Smooth muscle cell (in vitro differentiated cells): ENCODE data around the gene CDK4. TPM values are rescaled to one million over a fixed set of nuclear protein-coding genes. Genes with fewer than 3 reads are reported as not detected.

Experiments
- DNase-seq: peaks from one replicate; lab custom pipeline; 2025; ENCODE audit not compliant: unreplicated experiment; lab: John Stamatoyannopoulos, UW
- H2AFZ ChIP-seq: fragments of 200-600 bp; sonication (generic); 2 replicates; pipeline ENCODE4 v1.6.0; 2016; ENCODE audit warnings: antibody characterized with exemption, low read depth, mild to moderate bottlenecking
- H3F3A ChIP-seq: fragments of 200-600 bp; sonication (generic); 2 replicates; pipeline ENCODE4 v1.6.0; 2017; ENCODE audit warnings: antibody characterized with exemption, low read depth
- H3K27ac ChIP-seq: fragments of 200-600 bp; sonication (generic); 2 replicates; pipeline ENCODE4 v1.5.1; 2016; ENCODE audit warnings: low read depth, mild to moderate bottlenecking
- H3K27me3 ChIP-seq: fragments of 200-600 bp; sonication (generic); 2 replicates; pipeline ENCODE4 v1.6.1; 2016; ENCODE audit warnings: low read depth, mild to moderate bottlenecking
- H3K36me3 ChIP-seq: fragments of 200-600 bp; sonication (generic); 2 replicates; pipeline ENCODE4 v1.5.1; 2016; ENCODE audit warnings: low read depth
- H3K4me1 ChIP-seq: fragments of 200-600 bp; sonication (generic); 2 replicates; pipeline ENCODE4 v1.5.1; 2016; ENCODE audit warnings: low read depth
- H3K4me2 ChIP-seq: fragments of 200-600 bp; sonication (generic); 2 replicates; pipeline ENCODE4 v1.6.0; 2016; ENCODE audit warnings: mild to moderate bottlenecking
- H3K4me3 ChIP-seq: fragments of 200-600 bp; sonication (generic); 2 replicates; pipeline ENCODE4 v1.5.1; 2016; ENCODE audit warnings: mild to moderate bottlenecking
- H3K79me2 ChIP-seq: fragments of 200-600 bp; sonication (generic); 2 replicates; pipeline ENCODE4 v1.6.0; 2016; ENCODE audit warnings: low read depth, mild to moderate bottlenecking
- H3K9ac ChIP-seq: fragments of 200-600 bp; sonication (generic); 2 replicates; pipeline ENCODE4 v1.6.0; 2016; ENCODE audit warnings: low read depth
- H3K9me3 ChIP-seq: fragments of 200-600 bp; sonication (generic); replicated peaks from 2 replicates; pipeline ENCODE4 v1.5.1; 2016; ENCODE audit warnings: low read depth
- H4K20me1 ChIP-seq: fragments of 200-600 bp; sonication (generic); 2 replicates; pipeline ENCODE4 v1.6.0; 2016; ENCODE audit warnings: low read depth
- WGBS: methylation state at CpG from one replicate; pipeline ENCODE4 v1.1.7; 2016; ENCODE audit warnings: low lambda C conversion rate; 5-methylcytosine and 5-hydroxymethylcytosine counted together
- polyA plus RNA-seq: library from polyadenylated mRNA; unstranded; fragments of >200 nt; fragmentation: Nextera tagmentation; extraction: Ambion mirVana; gene quantifications from 2 replicates; pipeline ENCODE4 v1.2.1, GENCODE V29; 2016
- total RNA-seq: library from RNA; depleted of rRNA; stranded (reverse); fragments of >200 nt; gene quantifications from 2 replicates; pipeline ENCODE4 v1.2.3, GENCODE V29; 2014
- TF ChIP-seq, protein P1 (sequence below): fragments of 200-600 bp; sonication (generic); IDR thresholded peaks from 2 replicates; pipeline ENCODE4 v1.5.1; 2017; ENCODE audit warnings: borderline replicate concordance, mild to moderate bottlenecking, antibody characterized with exemption; ENCODE audit not compliant: insufficient read depth, poor library complexity, severe bottlenecking

CDK4 gene
- total and polyA plus RNA-seq, 2 experiments from 2014 or later = 144 to 235 TPM

DNA sequence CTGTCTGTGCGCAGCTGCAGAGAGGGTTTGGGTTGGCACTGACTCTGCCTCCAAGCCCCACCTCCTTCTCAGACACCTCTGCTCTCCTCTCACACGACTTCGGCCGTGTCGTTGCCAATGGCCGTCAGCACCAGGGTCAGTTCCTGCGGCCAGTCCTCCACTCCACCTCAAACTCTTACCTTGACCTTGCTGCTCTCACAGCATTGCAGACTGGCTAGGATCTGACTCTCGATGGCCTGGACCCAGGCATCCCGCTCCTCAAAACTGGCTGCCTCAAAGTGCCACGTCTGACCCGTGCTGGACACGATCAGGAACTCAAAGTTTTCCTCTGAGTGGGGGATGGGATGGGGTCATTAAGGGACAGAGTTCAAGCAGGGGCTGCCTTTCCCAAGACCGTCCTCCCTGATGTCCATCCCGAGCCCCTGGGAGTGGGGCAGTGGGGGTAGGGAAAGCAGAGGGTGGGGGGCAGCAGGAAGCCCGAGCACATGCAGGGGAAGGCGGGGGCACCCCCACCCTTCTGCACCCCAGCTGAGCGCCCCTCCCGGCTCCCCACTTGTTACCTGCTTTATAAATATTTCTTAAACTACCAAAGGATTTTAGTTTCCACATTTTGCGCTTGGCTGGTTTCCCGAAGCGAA is 24.2 kb downstream of the CDK4 start:
- Histone ChIP-seq H2AFZ (no peak overlapping the region), H3K4me1 (peaks cover 3% of the 10 kb centered on the region), H3F3A (no peaks in the 10 kb centered on the region), H4K20me1 (no peaks in the 10 kb centered on the region), H3K79me2 (no peaks in the 10 kb centered on the region), H3K4me2 (no peak overlapping the region), H3K4me3 (no peak overlapping the region), H3K27ac (no peak overlapping the region), H3K27me3 (peaks cover 83% of the 10 kb centered on the region), H3K9ac (no peak overlapping the region), H3K36me3 (no peaks in the 10 kb centered on the region), H3K9me3 (no peaks in the 10 kb centered on the region)
- no peak for DNase-seq
- WGBS = 47% methylated on average over 21 of the region's 21 CpGs
- TF ChIP-seq, protein P1, sequence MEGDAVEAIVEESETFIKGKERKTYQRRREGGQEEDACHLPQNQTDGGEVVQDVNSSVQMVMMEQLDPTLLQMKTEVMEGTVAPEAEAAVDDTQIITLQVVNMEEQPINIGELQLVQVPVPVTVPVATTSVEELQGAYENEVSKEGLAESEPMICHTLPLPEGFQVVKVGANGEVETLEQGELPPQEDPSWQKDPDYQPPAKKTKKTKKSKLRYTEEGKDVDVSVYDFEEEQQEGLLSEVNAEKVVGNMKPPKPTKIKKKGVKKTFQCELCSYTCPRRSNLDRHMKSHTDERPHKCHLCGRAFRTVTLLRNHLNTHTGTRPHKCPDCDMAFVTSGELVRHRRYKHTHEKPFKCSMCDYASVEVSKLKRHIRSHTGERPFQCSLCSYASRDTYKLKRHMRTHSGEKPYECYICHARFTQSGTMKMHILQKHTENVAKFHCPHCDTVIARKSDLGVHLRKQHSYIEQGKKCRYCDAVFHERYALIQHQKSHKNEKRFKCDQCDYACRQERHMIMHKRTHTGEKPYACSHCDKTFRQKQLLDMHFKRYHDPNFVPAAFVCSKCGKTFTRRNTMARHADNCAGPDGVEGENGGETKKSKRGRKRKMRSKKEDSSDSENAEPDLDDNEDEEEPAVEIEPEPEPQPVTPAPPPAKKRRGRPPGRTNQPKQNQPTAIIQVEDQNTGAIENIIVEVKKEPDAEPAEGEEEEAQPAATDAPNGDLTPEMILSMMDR = no peak

DNA sequence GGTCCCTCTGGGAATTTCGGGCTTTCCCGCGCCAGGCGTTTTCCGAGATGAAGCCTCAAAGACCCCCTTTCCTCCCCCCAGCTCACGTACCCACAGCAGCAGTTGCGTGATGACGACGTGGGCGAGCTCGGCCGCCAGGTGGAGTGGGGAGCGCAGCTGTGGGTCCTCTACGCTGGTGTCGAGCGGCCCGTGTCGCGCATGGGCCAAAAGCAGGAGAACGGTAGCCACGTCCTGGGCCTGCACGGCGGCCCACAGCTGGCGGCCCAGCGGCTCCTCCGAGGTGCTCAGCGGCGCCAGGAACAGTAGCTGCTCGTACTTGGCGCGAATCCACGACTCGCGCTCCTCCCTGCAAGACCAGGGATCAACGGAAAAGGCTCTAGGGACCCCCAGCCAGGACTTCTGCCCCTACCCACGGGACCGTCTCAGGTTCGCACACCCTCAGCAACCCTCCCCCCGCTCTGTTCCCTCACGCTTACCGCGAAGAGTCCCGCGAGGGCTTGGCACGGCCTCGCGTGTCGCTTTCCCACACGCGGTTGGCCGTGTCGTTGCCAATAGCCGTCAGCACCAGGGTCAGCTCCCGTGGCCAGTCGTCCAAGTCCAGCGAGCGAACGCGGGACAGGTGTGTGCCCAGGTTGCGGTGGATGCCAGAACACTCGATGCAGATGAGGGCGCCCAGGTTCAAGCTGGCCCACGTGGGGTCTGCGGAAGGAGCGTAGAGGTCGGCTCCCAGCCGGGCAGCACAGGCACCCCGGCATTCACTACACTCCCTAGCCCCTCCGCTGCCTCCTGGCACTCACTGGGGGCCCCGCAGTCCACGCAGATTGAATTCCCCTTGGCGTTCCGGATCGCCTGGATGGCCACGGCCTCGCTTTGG is 25.0 kb downstream of the CDK4 start:
- WGBS = 17% methylated on average over 75 of the region's 76 CpGs
- H4K20me1 ChIP-seq = no peaks in the 10 kb centered on the region
- H3K27ac ChIP-seq = no peak overlapping the region
- H3K4me1 ChIP-seq = peaks cover 3% of the 10 kb centered on the region
- peak overlapping the region; percentile 93 for H3K4me2 ChIP-seq
- H3K27me3 ChIP-seq = peaks cover 75% of the 10 kb centered on the region
- TF ChIP-seq, protein P1 = peak; percentile 17
- H3K79me2 ChIP-seq = no peaks in the 10 kb centered on the region
- H3K9me3 ChIP-seq = no peaks in the 10 kb centered on the region
- H2AFZ ChIP-seq = no peak overlapping the region
- H3K36me3 ChIP-seq = no peaks in the 10 kb centered on the region
- no peaks in the 10 kb centered on the region for H3F3A ChIP-seq
- DNase-seq = peak; percentile 15
- H3K4me3 ChIP-seq = peak overlapping the region; percentile 56
- H3K9ac ChIP-seq = no peak overlapping the region

DNA sequence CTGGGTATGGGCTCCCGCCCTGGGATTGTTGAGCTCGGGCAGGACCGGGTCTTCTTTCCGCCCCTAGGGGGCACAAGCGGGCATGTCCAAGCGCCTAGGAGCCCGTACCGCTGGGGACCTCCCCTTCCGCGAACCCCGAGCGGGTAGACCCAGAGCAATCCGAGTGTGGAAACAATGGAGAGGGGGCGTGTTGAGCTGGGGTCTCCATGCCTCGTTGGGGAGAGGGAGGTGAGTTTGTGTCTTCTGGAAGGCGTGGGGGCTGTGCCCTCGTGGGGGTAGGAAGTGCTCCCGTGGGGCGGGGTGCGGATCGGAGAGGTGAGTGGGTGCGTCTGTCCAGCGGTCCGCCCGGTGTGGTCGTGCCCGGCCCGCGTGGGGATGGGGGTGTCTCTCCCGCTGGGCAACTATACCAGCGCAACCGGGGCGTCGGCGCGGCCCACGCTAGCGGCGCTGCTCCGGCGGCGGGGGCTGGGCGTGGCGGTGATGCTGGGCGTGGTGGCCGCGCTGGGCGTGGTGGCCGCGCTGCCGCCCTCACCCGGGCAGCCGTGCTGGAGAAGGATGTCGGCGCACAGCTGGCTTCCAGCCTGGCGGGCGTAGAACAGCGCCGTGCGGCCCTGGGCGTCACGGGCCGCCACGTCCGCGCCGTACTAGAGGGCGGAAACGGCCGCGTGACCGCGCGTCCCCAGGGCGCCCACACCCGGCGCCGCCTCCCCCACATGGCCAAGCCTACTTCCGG is 25.8 kb downstream of the CDK4 start:
- no peaks in the 10 kb centered on the region for H3K9me3 ChIP-seq
- peak; percentile 30 for DNase-seq

More for the DNA sequence above, 25.8 kb downstream of the CDK4 start:
- H3F3A ChIP-seq = no peaks in the 10 kb centered on the region
- H3K36me3 ChIP-seq = no peaks in the 10 kb centered on the region
- H3K4me3 ChIP-seq = peak overlapping the region; percentile 56
- H3K4me2 ChIP-seq = peak overlapping the region; percentile 93
- WGBS = 2% methylated on average over 75 of the region's 79 CpGs
- peaks cover 67% of the 10 kb centered on the region for H3K27me3 ChIP-seq
- no peak overlapping the region for H3K27ac ChIP-seq
- TF ChIP-seq, protein P1 = peak; percentile 65
- H2AFZ ChIP-seq = peak overlapping the region; percentile 70
- no peaks in the 10 kb centered on the region for H4K20me1 ChIP-seq
- no peaks in the 10 kb centered on the region for H3K79me2 ChIP-seq
- H3K4me1 ChIP-seq = peaks cover 3% of the 10 kb centered on the region
- H3K9ac ChIP-seq = no peak overlapping the region
